HG02970 (cell line): ENCODE measurements around the gene SS18L1.
A peak's percentile ranks its signal among the peaks of the same experiment; 100 is the strongest.

ENCODE experiments used
- ATAC-seq: cut with Tn5 transposase; IDR thresholded peaks from one replicate; pipeline ENCODE4 v1.9.1; 2021; ENCODE audit warnings: mild to moderate bottlenecking, moderate library complexity, moderate number of reproducible peaks; ENCODE audit not compliant: unreplicated experiment, low FRiP score

Gene SS18L1

GRCh38 chr20:62119591-62120364 is 23.8 kb upstream of the SS18L1 start:
- ATAC-seq = no peak

- ATAC-seq = no peak
These were observed 23.2 kb upstream of the SS18L1 start for GRCh38 chr20:62120365-62120762.

DNA sequence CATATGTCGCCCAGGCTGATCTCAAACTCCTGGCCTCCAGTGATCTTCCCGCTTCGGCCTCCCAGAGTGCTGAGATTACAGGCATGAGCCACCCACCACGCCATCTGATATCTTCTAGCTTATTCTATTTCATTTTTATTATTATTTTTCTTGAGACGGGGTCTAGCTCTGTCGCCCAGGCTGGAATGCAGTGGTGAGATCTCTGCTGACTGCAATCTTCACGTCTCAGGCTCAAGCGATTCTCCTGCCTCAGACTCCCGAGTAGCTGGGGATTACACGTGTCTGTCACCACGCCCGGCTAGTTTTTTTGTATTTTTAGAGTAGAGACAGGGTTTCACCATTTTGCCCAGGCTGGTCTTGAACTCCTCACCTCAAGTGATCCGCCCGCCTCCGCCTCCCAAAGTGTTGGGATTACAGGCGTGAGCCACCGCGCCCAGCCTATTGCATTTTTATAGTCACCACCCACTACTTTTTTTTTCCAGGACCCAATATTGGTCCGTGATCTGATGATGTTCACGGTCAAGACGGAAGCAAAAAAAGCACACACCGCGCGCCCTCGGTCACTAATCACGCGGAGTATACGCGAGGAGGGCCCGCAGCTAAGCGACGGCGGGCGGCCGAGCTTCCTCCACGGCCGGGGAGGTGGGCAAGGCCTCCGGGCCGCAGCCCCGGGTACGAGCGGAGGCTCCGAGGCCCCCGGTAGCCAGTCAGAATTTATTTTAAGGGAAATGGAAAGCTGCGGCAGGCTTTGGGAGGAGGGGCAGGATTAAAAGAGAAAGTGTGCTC is 22.4 kb upstream of the SS18L1 start:
- ATAC-seq = peak; percentile 3

GRCh38 chr20:62121776-62122653 is 21.6 kb upstream of the SS18L1 start, which contains the start of gene LSM14B:
Gene LSM14B (plus strand): TSS chr20:62122475. CDS start chr20:62122667, 192 bp downstream.
- ATAC-seq = peak; percentile 81

DNA sequence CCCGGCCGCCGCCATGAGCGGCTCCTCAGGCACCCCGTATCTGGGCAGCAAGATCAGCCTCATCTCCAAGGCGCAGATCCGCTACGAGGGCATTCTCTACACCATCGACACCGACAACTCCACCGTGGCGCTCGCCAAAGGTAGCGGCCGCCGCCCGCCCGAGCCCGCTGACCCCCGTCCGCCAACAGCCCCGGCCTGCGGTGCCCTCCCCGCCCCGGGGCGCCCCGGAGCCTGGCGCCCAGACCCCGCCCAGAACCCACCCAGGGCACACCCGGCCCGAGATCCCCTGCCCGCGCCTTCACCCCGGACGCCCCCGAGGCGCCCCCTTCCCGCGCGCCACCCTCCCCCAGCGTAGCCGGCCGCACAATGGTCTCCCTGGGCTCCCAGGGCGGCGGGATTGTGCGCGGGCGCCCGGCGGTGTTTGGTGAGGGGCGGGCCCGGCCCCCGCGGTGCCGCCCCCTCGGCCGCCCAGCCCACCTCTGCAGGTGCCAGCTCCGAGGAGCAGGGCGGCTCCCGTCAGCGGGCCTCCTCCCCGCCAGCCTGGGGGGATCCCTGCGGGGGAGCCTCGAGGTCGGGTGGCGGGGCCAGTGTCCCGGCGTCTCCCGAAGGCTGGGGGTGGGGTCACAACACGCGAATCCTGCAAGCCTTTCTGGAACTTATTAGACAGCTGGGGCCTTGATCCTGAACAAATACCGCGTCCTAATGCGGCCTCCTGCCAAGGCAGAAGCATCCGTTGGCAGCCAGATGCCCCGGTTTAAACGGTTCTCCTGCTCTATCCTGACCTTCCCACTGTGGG is 20.7 kb upstream of the SS18L1 start:
- ATAC-seq = peak; percentile 14

DNA sequence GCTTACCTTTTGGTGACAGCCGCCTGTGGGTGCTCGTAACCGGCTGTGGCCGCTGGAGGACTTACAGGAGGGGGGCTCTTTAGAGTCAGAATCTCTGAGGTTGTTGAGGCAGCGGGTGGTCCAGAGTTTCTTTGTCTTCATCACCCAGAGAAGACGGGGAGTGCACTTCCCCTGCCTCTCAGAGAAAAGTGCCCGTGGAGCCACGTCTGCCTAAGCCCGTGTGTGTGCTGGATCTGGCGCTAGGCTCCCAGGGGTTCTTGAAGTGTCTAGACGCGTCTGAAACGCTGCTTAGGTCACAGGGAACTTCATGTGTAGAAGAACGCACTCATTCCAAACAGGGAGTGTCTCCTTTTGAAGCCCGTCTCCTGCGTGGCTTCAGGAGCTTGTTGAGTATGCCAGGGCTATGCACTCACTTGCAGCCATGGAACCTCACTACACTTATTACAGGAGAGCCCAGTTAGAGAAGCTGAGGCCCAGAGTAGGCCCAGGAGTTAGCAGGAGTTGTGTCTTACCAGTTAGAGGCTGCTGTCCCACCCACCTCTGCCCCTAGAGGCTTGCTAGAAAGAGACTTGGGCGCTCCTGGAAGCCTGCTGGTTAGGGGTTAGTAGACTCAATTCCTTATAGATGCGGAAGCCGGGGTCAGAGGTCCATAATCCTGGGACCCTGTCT is 20.0 kb upstream of the SS18L1 start:
- ATAC-seq = no peak

- ATAC-seq = no peak
These were observed 17.4 kb upstream of the SS18L1 start for GRCh38 chr20:62126141-62126540.

DNA sequence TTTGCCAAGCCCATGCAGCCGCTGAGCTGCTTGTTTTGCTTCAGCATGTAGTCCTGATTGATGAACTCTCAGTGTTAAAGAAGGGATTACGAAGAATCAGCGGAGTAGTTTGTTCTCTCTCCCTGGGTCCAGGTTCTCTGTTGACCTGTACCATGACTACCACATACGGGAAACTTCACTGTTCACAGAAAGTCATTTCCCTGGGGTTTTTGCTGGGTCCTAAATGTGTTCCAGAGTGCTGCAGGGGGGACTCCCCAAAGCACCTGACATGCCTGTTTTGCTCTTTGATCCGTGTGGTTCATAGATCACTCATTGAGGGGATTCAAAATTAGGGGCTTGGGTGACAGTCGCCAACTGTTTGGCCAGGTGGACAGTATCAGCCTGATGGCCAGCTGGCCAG is 15.8 kb upstream of the SS18L1 start:
- ATAC-seq = no peak

- no peak for ATAC-seq
These were observed 15.1 kb upstream of the SS18L1 start for GRCh38 chr20:62128502-62128901.

DNA sequence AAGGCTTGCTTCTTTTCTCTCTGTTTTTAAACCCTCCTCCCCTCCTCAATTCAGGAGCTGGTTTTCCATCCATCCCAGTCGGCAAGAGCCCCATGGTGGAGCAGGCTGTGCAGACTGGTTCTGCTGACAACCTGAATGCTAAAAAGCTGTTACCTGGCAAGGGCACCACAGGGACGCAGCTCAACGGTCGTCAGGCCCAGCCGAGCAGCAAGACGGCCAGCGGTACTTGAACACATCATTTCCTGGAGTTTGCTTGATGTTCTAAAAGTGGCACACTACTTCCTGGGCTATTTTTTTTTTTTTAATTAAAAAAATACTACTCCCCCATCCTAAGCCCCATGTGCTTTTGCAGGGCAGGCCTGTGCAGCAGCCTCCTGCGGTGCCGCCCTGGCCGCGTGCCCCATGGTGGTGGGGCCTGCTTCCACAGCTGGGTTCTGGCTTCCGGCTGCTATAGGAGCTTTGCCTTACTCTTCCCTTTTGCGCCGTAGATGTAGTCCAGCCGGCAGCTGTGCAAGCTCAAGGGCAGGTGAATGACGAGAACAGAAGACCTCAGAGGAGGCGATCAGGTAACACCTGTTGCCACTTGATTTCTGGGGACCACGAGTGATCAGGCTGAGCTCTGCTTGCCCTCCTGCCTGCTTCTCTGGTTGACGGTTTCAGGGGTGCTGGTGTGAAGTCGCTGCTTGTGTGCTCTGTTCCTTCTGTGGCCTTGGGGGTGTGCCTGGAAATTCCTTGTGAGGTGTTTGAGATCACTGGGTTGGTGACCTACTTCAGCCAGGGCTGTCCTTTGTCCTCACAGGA is 13.6 kb upstream of the SS18L1 start:
- ATAC-seq = no peak

GRCh38 chr20:62131560-62132320 is 11.8 kb upstream of the SS18L1 start:
- no peak for ATAC-seq

DNA sequence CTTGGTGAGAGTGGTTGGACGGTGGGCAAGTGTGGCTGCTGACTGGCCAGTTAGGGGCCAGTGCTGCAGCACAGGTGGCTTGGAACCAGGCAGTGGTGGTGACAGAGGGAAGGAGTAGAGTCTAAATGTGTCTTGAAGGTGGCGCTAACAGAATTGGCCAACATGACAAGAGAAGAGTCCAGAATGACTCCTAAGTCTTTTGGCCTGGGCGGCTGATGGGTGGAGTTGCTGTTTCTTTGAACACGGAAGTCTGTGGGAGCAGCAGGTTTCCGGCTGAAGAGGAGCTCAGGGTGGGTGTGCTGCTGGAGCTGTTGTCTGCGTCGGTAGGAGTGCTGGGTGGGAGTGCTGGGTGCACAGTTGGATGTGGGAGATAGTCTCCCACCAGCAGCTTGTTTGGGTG is 11.1 kb upstream of the SS18L1 start:
- ATAC-seq = no peak

- ATAC-seq = no peak
These were observed 10.3 kb upstream of the SS18L1 start for GRCh38 chr20:62133051-62133845.

- ATAC-seq = no peak
These were observed 9.7 kb upstream of the SS18L1 start for GRCh38 chr20:62133864-62134263.

- no peak for ATAC-seq
These were observed 8.8 kb upstream of the SS18L1 start for GRCh38 chr20:62134735-62135231.

DNA sequence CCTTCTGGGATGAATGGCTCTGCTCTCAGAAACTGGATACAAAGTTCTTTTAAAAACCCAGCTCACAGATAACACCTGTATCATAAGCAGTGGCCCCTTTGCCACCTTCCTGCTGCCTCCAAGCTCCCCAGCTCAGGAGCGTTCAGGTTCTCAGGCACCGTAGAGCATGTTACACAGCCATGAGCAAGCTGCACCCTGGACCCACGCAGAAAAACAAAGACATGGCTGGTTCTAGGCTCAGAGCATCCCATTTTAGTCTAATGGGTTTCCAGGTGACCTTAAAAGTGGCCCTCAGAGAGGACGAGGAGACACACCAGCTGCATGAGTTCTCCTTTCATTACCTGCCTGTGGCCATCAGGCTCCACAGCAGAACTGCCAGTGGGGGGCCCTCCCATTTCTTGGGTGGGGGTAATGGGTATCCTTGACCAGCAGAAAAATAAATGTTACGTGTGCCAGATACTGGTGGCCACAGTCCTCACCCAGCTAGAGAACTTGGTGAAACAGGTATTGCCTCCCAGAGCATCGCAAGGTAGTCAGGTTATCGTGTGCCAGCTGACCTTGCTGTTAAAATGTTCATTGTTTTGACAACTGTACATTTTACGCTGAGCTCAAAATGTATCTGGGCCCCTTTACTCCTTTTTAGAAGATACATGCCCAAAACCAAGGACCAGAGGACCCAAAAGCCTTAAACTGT is 7.8 kb upstream of the SS18L1 start:
- no peak for ATAC-seq
